Gastroesophageal sphincter (tissue), 3 donors: ENCODE results near the gene GLI3.

ENCODE experiments used
- CTCF ChIP-seq, 4 experiments: fragments of 200-600 bp in 2 of 4; fragments of 450-650 bp in 2 of 4; sonication (generic) in 1 of 4; IDR thresholded peaks; one replicate each; pipeline ENCODE4 v1.5.1; 2017 to 2019; ENCODE audit warnings: antibody characterized with exemption in 4 of 4, mild to moderate bottlenecking in 2 of 4, moderate library complexity in 2 of 4
- POLR2AphosphoS5 ChIP-seq: sonication (generic); formaldehyde crosslinking; IDR thresholded peaks from one replicate; pipeline ENCODE4 v1.6.1; 2017; ENCODE audit warnings: antibody characterized with exemption

GRCh38 chr7:42154173-42154572, 82.8 kb downstream of the GLI3 start:
- TF ChIP-seq CTCF (IDR thresholded peaks at IDR 0.05) (no peak), POLR2AphosphoS5 (no peak)
